Stimulated activated CD8-positive, alpha-beta memory T cell treated with anti-CD3 and anti-CD28 coated beads, Interleukin-7, amount 100 ng/mL, for 48 hours (primary cell): ENCODE measurements around the gene ZC3H18.

Experiments used
- DNase-seq, 2 donors: peaks; one replicate each; pipeline ENCODE4 v3.0.0-alpha.2; 2020; ENCODE audit warnings: low read depth in 1 of 2; ENCODE audit errors: extremely low read depth in 1 of 2

Gene ZC3H18

DNA sequence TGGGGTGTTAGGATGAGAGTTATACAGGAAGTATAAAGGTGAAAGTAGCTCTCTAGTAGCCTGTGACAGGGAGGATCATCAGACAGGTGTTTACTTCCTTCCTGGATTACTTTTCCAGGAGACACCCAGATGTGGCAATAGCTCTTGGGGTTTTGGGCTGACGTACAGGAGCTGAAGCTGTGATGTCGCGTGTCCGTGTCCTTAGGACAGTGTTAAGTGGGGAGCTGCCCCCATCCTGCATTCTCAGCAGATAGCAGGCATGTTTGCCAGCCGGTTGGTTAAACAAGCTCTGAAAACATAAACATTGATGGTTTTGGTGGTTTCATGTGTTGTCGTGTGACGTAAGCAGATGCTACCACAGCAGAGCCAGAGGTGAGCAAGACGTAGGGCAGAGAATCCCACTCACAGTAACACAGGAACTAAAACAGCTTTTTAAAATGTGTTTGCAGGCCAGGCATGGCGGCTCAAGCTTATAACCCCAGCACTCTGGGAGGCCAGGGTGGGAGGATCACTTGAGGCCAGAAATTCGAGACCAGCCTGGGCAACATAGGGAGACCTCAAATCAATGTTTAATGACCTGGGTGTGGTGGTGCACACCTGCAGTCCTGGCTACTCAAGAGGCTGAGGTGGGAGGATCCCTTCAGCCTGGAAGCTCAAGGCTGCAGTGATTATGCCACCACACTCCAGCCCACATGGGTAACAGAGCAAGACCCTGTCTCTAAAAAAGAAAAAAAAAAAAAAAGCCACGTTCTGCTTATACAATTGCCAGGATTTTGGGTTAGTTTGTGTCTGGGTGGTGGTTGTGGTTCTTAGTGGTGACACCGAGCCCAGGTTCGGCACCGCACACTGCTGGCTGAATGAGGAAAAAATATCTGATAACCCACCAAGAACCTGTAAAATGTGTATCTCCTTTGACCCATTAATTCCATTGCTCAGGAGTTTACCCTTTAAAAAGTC is 49.9 kb downstream of the ZC3H18 start:
- peak in 1 of 2 donors; percentile 65 for DNase-seq

DNA sequence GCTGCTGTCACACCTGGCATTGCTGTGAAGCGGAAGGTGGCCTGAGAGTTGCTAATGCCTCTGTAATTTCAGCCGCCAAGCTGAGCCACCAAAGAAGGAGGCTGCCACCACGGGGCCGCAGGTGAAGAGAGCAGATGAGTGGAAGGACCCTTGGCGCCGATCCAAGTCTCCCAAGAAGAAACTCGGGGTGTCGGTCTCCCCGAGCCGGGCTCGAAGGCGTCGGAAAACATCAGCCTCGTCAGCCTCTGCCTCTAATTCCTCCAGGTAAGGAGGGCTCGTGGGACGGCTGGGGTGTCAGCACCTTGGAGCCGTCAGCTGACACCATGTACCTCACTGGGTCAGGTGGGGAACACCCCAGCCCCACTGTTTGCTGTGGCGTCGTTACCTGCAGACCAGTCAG is 51.9 kb downstream of the ZC3H18 start:
- DNase-seq = no peak

DNA sequence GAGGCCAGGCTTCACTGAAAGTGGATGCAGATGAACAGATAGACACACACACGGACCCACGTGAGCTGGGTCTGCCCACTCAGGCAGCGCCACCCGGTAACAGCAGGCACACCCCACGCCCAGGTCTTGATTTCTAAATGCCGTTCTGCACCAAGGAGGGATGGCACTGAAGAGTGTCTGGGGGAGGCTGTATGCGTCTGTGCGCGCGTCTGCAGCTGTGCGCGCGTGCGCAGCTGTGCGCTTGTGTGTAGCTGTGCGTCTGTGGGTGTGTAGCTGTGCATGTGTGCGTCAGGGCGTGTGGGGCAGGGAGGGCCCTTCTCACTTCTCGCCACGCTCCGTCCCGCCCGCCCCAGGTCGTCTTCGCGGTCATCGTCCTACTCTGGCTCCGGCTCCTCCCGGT is 52.7 kb downstream of the ZC3H18 start:
- no peak for DNase-seq

DNA sequence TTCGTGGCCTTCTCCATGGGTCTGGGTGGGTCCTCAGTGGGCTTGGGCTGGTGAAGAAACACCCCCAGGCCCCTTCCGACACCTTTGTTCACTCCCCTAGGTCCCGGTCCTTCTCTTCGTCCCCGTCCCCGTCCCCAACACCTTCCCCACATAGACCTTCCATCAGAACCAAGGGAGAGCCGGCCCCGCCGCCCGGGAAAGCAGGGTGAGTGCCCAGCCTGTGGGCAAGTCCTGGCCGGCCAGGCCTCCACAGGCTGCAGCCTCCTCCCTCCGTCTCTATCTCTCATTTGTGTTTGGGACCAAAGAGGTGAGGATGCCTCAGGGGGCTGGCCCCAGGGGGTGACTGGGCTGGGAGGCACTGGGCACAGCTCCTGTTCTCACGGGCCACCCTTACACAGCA is 53.7 kb downstream of the ZC3H18 start:
- no peak for DNase-seq

DNA sequence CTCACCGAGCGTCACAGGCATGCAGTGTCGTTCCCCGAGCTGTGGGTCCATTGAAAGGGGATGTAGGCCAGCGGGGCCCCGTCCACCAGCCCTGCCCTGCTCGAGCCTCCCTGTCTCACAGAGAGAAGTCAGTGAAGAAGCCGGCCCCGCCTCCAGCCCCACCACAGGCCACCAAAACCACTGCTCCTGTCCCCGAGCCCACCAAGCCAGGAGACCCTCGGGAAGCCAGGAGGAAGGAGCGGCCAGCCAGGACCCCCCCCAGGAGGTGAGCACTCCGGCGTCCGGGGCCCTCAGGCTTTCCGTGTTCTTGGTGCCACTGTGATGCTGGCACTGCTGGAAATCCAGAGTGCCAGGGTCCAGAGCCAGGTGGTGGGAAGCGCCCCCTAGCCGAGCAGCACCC is 54.3 kb downstream of the ZC3H18 start:
- no peak for DNase-seq

DNA sequence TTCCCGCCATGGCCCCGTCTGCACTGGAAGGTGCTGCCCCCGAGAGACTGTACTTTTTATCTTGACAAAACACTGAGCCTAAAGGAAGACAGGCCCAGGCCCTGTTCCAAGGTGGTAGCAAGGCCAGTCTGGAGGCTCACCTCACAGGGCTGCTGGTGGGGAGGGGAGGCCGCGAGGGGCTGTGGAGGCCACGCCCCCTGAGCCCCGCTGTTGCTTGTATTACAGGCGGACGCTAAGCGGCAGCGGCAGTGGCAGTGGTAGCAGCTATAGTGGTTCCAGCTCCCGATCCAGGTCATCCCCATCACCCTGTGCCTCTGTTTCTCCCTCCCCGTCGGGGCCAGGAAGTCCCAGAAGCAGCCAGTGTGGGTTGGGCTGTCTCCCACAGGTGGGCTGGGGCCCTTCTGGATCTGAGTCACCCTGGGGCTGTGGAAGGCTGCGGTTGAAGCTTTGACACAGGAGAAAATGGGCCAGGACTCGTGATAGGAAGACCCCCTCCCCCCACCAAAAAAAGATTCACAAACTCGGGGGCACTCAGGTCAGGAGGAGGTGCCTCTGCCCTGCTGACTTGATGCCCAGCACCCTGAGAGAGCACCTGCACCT is 54.9 kb downstream of the ZC3H18 start:
- no peak for DNase-seq

DNA sequence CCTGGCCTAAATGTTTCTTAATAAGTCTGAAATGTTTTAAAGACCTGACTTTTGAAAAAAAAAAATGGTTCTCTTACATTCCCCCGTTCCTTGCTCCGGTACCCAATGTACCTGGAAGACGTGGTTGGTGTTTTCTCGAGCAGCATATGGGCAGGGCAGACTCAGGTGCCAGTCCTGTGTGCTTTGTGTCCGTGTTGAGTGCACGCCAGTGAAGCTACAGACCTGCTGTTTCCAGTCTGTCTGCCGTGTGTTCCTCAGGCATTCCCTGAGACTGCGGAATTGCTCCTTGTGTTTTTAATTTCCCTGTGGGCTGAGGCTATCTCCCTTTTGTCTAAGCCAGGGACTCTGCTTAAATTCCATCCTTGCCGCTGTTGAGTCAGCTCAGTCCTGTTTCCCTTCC is 56.4 kb downstream of the ZC3H18 start:
- no peak for DNase-seq

DNA sequence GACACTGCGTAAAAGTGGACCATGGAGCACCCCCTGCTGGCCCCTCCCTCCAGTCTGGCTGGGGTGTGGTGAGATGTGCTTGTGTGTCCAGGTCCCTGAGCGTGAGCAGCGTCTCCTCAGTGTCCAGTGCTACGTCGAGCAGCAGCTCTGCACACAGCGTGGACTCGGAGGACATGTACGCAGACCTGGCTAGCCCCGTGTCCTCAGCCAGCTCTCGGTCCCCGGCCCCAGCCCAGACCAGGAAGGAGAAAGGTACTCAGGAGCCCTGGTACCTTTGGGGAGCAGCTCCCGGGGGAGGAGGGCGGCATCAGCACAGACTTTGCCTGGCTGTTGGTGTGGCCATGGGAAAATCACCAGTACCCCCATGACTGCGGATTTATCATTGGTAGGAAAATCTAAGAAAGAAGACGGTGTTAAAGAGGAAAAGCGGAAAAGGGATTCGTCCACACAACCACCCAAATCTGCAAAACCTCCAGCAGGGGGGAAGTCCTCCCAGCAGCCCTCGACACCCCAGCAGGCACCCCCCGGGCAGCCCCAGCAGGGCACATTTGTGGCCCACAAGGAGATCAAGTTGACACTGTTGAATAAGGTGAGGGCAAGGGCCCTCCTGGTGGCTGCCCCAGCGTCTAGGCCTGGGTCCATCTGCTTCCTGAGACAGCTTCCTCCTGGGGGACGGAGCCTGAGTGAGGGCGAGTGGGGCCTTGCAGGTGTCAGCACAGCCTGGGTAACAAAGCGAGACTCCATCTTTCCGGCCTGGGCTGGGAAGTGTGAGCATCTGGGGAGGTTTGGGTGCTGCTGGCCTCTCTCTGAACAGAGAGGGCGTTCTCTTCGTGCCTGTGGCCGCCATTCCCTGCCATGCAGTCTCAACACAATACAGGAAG is 57.6 kb downstream of the ZC3H18 start:
- DNase-seq = no peak

DNA sequence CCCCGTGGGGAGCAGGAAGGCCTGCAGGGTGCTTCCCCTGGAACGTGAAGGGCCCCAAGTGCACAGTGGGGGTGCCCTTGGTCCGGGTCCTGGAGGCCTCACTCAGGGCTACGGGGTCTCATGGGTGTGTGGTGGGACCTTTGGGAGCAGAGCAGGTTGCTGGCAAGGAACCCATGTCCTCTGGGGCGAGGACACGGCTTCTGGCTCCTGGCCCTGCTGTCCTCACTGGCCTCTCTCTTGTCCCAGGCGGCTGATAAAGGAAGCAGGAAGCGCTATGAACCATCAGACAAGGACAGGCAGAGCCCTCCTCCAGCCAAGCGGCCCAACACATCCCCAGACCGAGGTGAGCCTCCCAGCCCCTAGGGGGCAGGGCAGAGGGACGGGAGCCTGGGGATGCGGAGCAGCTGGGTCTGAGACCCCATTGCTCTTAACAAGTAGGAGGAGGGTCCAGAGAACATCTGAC is 58.3 kb downstream of the ZC3H18 start:
- no peak for DNase-seq

DNA sequence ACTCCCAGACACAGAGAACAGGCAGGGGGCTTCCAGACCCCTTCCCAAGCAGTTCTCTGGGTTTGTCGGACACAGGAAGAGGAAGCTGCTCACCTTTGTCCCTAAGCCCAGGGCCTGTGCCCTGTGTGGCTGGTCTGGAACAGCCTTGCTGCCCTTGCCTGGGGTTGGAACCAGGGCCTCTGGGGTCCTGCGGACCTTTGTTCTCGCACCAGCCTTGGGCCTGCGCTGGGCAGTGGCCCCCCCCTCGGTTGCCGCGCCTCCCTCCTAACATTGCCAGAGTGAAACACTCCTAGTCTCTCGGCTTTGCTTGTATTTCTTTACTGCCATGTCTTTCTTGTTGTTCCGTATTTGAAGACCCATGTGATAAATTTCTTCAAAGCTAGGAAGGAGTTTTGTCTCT is 59.6 kb downstream of the ZC3H18 start:
- no peak for DNase-seq

DNA sequence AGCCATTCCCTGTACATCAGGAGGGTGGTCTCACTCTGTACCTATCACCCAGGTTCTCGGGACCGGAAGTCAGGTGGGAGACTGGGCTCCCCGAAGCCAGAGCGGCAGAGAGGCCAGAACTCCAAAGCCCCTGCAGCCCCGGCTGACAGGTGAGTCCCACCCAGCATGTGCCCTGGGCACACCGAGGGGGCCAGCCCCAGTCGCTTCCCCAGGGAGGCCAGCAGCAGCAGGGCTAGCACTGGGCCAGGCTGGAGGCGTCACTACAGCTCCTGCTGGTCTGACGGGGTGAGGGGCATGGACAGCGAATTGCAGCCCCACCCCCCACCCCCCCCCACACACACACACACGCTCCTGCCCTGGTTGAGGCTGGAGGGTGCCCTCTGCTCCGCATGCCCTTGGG is 60.2 kb downstream of the ZC3H18 start:
- DNase-seq = no peak

DNA sequence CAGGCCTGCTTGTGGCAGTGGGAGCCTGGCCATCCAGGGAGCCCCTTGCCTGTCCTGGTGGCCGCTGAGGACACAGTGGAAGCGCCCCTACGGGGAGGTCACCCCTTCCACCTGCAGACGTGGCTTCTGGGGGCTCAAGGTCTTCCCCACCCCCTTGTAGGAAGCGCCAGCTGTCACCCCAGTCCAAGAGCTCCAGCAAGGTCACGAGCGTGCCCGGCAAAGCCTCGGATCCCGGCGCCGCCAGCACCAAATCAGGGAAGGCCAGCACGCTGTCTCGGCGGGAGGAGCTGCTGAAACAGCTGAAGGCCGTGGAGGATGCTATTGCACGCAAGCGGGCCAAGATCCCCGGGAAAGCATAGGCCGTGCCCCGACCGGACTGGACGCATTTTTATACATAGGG is 60.7 kb downstream of the ZC3H18 start:
- no peak for DNase-seq

DNA sequence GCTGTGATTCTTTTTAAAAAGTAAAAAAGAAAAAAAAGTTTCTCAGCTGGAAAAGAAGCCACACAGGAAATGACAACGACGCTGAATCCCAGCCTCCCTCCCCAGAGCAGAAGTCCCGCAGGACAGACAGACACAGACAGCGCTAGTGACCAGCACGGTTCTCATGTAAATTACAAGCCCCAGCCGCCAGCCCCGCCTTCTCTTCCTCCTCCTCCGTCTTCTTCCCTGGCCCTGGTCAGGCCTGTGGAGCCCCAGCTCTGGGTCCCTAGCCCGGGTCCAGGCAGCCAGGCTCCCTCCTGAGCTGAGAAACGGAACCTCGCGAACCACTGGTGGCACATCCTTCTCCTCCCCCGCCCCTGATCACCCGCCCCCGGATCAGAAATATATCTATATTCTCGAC is 61.2 kb downstream of the ZC3H18 start:
- DNase-seq = no peak

DNA sequence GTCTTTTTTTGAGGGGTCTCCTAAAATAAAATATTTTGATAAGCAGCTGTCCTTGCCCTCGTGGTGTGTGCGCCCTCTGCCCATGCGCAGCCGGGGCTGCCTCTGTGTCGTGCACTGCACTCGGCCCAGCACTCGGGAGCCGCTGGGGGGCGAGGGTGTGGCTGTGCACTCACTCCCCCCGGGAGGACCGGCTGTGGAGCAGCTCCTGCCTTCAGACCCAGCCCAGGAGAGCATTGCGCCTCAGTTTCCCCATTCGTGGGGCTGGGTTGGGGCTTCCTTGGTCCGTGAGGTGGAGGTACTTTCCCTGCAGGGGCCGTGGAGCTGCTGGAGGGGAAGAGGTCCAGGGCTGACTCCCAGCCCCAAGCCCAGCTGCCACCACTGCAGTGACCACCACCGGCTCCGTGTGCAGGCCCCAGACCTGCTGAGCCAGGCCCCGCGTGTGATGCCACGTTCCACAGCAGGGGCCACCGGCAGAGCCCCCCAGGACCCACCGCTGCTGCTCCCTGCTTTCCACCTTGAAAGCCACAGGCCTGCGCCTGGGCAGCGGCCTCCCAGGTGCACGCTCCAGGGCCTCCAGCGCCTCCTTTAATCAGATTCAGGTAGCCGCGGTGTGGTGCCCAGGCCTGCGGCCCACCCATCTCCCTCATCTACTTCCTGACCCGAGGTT is 61.9 kb downstream of the ZC3H18 start:
- no peak for DNase-seq

DNA sequence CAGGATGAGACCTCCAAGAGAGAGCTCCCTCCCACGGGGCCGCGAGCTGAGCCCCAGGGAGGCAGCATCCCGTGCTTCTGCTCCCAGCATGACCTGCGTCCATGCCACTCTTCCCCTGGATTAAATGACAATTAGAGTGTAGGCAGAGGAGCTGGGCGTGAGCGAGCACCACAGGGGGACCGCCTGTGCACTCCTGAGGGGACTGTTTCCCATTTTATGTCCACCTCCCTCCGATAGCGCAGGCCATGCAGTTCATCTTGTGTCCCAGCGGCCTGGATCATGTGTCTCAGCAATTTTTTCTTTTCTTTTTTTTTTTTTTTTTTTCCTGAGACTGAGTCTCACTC is 62.4 kb downstream of the ZC3H18 start:
- no peak for DNase-seq

DNA sequence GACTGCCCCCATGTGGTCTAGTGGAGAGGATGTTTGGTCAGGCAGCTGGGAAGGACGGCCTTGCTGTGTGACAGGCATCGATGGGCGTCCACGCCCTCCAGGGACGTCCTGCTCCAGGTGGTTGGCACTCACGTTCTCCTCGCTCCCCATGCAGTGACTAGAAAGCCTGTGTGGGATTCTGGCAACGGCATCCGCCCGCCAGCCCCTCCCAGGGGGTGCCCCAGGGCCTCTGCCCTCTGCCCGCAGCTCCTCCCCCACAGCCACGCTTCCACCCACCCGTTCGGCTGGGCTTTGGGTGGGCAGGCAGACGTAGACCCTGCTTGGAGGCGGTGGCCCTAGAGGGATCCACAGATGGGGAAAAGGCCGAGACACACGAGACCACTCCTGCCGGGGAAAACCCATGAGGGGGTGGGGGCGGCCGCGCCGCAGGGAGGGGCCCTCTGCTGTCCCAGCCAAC is 63.5 kb downstream of the ZC3H18 start:
- peak; percentile 45 to 56 for DNase-seq

DNA sequence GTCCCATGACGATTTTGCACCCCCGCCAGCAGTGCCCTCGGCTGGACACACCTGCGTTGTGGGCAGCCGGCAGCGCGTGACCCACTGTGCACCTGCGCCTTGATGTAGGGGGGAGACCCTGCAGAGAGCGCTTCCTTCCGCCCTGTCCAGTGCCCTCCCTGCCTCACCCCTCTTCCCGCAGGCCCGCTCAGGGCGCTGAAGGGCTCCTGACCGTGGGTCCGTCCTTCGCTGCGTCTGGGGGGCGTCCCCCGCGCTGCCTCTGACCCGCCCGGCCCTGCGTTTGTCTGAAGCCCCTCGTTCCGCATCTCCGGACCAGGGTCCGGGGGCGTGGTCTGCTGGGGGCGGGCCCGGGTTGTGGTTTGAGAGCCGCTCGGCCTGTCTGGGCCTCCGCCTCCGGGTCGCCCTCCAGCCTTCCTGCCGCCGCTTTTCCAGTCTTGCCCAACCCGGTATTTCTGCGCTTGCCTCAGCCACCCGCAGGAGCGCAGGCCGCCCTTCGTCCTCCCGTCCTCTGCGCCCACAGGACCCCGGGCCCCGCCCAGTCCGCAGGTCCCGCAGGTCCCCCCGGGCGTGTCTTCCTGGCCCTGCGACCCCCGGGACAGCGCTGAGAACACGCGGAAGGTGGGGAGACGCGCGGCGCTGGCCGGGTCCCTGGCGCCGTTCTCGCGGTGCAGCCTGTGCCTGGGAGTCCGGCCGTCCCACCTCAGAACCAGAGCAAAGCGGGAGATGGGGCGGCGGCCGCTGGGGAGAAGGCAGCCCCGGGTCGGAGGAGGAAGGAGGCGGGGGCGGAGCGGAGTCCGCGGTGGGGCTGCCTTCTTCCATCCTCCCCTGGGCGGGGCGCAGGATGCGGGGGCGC is 64.2 kb downstream of the ZC3H18 start:
- DNase-seq = peak; percentile 45 to 47

DNA sequence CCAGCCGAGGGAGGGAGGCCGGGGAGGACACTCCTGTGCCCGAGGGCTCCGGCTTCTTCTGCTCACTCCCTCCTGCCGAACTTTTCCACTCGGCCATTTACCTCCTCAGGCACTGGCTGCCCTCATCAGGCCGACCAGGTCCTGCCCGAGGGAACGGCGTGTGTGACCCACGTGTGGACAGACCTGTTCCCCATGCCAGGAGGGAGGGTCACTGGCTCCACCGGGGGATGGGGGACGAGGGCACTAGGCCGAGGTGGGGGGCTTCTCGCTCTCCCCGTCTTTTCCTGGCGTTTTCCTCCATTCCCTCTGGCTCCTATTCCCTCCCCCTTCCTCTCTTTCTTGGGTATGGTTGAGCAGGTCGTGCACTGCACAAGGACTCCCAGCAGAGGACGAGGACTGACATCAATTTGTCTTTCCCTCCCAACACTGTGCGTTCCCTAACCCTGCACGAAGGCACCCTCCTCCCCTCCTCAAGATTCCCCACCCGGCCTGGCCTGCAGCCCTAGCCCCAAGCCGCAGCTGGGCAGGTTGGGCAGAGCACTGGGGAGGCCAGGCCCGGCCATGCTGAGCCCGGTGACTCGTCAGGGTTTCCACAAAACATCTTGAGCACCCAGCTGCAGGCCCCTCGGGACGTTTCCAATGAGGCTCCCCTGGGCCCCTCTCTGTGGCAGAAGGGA is 64.9 kb downstream of the ZC3H18 start:
- no peak for DNase-seq

DNA sequence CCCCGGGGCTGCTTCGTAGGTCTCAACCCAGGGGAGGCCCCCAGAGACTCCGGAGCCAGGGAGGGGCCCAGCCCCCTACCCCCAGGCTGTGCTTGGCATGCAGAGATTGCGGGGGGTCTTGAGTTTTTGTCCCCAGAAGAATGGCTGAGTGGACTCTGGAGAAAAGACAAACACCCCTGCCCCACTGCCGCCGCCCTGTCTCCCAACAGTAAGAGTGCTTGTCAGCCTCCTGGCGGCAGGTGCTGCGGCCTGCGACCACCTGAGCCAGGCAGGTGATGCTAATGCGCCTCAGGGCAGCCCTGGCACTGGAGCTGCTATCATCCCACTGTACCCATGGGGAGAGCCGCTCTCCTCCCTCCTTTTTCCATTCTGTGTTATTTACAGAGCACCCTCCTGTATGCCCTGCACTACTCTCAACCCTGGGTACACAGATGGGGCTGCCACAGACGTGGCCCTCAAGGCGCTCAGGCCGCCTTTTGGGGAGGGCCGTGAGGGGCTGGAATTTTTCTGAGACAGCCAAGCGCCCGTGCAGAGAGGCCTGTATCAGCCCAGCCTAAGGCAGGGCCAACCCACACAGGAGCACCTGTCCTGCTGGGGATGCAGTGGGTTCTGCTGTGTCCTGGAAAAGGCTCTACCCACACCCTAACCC is 65.6 kb downstream of the ZC3H18 start:
- DNase-seq = no peak
